Right lobe of liver (tissue), 6 donors: ENCODE measurements around the gene CAPN12. TPM values are rescaled to one million over a fixed set of nuclear protein-coding genes. Genes with fewer than 3 reads are reported as not detected.
A peak's percentile ranks its signal among the peaks of the same experiment; 100 is the strongest.

ENCODE experiments used
- ATAC-seq, 4 donors: fragments of 200-7000 bp; cut with Tn5 transposase; one replicate each; pipeline ENCODE4 v1.9.1; 2020; ENCODE audit warnings: mild to moderate bottlenecking in 4 of 4, moderate library complexity in 4 of 4
- DNase-seq, 3 donors: peaks; one replicate each; pipeline ENCODE4 v3.0.0-alpha.2; 2020
- H3K27ac ChIP-seq, 3 donors: fragments of 200-600 bp; one replicate each; pipeline ENCODE4 v1.8.0; 2022
- H3K27me3 ChIP-seq, 2 donors: fragments of 200-600 bp; one replicate each; pipeline ENCODE4 v1.8.0; 2022
- H3K36me3 ChIP-seq, 4 donors: fragments of 200-600 bp; sonication (generic) in 1 of 4; one replicate each; pipeline versions ENCODE4 v1.5.1 to v1.8.0; 2017 to 2022; ENCODE audit warnings: control low read depth in 1 of 4
- H3K4me1 ChIP-seq, 4 donors: fragments of 200-600 bp; sonication (generic) in 1 of 4; one replicate each; pipeline versions ENCODE4 v1.5.1 to v1.8.0; 2017 to 2022; ENCODE audit warnings: control low read depth in 1 of 4
- H3K4me3 ChIP-seq, 3 donors: fragments of 200-600 bp; one replicate each; pipeline ENCODE4 v1.8.0; 2022
- H3K9me3 ChIP-seq, 4 donors: fragments of 200-600 bp; sonication (generic) in 1 of 4; one replicate each; pipeline versions ENCODE4 v1.5.1 to v1.8.0; 2017 to 2022; ENCODE audit warnings: control low read depth in 1 of 4
- POLR2A ChIP-seq: fragments of 450-650 bp; IDR thresholded peaks from one replicate; pipeline ENCODE4 v1.6.1; 2017; ENCODE audit warnings: antibody characterized with exemption, mild to moderate bottlenecking
- WGBS: methylation state at CpG from one replicate; pipeline ENCODE4 v1.1.6; 2018; ENCODE audit warnings: low coverage, low lambda C conversion rate; ENCODE audit not compliant: insufficient coverage; ENCODE audit errors: missing lambda C conversion rate; 5-methylcytosine and 5-hydroxymethylcytosine counted together
- intact Hi-C, 2 donors: fragments of 100-400 bp; cut with DNase I; formaldehyde crosslinking; loops; one replicate each; pipeline versions ENCODE4 v1.11.2 to v1.14.1; 2022
- total RNA-seq, 6 experiments: library from RNA; depleted of rRNA in 2 of 6; stranded (reverse); fragments of >200 nt in 2 of 6; fragmentation: NEBNext Ultra II Directional in 3 of 6; extraction: Animal tissue kit (Norgen Biotek cat#: 25700) in 3 of 6; gene quantifications; one replicate each; pipeline versions ENCODE4 v1.1.0 to v1.2.4, GENCODE V29; 2016 to 2023
- TF ChIP-seq, protein P1 (sequence below), 4 donors: fragments of 200-600 bp in 3 of 4; fragments of 450-650 bp in 1 of 4; IDR thresholded peaks; one replicate each; pipeline versions ENCODE4 v1.5.1 to v1.8.0; 2016 to 2022; ENCODE audit warnings: antibody characterized with exemption in 4 of 4, mild to moderate bottlenecking in 2 of 4
- donor health status: DM: no; HTN: yes; CAD: no.
- donor health status: DM: no; HTN: no; CAD: no.
- donor health status: DM: no; HTN: no; CAD: no.
- donor health status: DM: no; HTN: yes; CAD: no.
- donor health status: DM: no; HTN: yes; CAD: no.

The CAPN12 gene
- total RNA-seq, 6 experiments from 2014 or later = 2.2 to 45.3 (median 16.3) TPM

DNA sequence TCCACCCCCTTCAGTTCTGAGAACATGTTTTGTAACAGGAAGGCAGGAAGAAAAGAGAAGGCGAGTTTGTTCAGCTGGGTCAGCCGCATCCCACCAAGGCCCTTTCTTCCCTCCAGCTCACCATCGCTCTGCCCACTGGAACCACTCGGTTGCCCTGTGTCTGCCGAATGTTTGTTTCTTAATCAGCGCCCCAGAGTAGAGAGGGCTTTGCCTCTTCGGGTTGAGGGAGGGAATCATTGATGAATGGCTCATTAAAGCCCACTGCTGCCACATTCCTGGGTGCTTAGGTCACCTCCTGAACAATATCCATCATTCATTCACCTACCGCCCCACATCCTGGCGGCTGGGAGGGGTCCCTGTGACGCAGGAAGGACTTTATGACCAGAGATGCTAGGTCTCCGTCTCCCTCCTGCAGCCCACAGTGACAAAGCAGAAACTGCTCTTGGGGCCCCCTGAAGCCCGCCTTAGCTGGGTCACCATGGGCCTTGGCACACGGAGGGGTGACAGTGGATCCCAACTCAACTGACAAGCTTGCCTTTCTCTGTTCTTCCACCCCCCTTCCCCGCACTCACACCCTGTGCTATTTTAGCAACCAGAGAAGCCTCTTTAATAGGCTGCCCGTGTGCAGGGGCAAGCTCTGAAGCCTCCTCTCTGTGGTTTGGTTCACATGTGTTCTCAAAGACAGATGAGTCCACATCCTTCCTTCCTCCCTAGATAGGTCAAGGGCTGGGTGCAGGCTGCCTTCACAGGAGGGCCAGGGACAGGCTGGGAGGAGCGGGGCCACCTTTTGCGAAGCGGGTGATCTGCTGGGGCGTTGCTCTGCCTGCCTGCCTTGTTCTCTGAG lies 50.7 kb downstream of the CAPN12 start:
- H3K27ac ChIP-seq = peak overlapping the region; percentile 23 to 67 (median 57)
- no peaks in the 10 kb centered on the region for H3K36me3 ChIP-seq
- H3K4me1 ChIP-seq = peaks cover 0 to 59% (median 29%) of the 10 kb centered on the region in 4 donors
- peak; percentile 16 to 51 (median 43) for ATAC-seq
- DNase-seq = peak in 1 of 3 donors; percentile 60
- intact Hi-C loops = loop anchor here in 1 of 2 donors (10.0 kb wide), 1 partner anchor 49 kb away; the partner anchor contains the start of gene ACTN4
- H3K4me3 ChIP-seq = no peak overlapping the region
- TF ChIP-seq POLR2A = no peak
- TF ChIP-seq, protein P1, sequence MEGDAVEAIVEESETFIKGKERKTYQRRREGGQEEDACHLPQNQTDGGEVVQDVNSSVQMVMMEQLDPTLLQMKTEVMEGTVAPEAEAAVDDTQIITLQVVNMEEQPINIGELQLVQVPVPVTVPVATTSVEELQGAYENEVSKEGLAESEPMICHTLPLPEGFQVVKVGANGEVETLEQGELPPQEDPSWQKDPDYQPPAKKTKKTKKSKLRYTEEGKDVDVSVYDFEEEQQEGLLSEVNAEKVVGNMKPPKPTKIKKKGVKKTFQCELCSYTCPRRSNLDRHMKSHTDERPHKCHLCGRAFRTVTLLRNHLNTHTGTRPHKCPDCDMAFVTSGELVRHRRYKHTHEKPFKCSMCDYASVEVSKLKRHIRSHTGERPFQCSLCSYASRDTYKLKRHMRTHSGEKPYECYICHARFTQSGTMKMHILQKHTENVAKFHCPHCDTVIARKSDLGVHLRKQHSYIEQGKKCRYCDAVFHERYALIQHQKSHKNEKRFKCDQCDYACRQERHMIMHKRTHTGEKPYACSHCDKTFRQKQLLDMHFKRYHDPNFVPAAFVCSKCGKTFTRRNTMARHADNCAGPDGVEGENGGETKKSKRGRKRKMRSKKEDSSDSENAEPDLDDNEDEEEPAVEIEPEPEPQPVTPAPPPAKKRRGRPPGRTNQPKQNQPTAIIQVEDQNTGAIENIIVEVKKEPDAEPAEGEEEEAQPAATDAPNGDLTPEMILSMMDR (IDR thresholded peaks at IDR 0.05) = no peak
- 39% methylated on average over 14 of the region's 19 CpGs for WGBS
- no peaks in the 10 kb centered on the region for H3K27me3 ChIP-seq
- H3K9me3 ChIP-seq = no peaks in the 10 kb centered on the region

DNA sequence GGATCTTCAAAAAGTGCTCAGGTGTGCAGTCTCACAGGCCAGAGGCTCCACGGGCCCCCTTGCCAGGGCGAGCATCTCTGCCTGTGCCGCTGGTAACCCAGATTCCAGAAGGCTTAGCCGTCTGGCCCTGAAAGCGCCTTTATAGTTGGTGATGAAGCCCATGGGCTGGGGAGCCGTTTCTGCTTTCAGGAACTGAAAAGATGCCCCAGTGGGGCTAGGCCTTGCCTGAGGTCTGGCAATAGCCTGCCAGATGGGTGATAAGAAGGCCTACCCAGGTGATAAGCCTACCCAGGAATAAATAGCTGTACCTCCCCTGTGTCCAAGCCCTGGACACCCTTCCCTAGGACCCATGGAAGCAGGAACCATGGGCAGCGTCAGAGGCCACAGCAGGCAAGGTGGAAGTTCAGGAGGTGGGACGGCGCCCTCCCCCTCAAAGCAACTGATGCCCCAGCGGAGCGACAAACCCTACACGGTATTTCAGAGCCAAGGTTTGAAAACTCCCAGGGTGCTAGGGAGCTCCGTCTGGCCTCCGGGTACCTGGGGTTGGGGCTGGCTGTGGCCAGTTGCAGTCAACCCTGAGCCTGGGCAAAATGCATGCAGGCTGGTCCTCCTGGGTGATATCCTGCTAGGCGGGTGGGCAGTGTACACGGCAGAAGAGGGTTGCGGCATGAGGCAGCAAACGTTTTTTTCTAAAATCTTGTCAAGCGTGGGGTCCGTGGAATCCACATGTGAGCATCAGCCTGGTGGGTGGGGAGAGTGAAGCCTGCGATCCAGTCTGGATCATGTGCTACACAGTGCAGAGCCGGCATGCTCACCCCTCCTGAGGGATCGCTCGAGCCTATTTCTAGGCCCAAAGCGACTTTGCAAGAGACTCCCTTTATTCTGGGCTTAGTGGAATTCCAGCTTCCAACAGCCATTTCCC lies 51.6 kb downstream of the CAPN12 start:
- Histone ChIP-seq H3K27ac (peak overlapping the region; percentile 23 to 67 (median 57)), H3K4me1 (peaks cover 0 to 60% (median 25%) of the 10 kb centered on the region in 4 donors), H3K9me3 (no peaks in the 10 kb centered on the region), H3K27me3 (no peaks in the 10 kb centered on the region), H3K36me3 (no peaks in the 10 kb centered on the region), H3K4me3 (no peak overlapping the region)
- no peak for DNase-seq
- ATAC-seq = no peak
- TF ChIP-seq POLR2A = no peak
- TF ChIP-seq, protein P1 (IDR thresholded peaks at IDR 0.05) = no peak
- 62% methylated on average over 9 of the region's 25 CpGs for WGBS
- intact Hi-C loops = loop anchor here in 1 of 2 donors (10.0 kb wide), 1 partner anchor 48 kb away; the partner anchor contains the start of gene ACTN4

DNA sequence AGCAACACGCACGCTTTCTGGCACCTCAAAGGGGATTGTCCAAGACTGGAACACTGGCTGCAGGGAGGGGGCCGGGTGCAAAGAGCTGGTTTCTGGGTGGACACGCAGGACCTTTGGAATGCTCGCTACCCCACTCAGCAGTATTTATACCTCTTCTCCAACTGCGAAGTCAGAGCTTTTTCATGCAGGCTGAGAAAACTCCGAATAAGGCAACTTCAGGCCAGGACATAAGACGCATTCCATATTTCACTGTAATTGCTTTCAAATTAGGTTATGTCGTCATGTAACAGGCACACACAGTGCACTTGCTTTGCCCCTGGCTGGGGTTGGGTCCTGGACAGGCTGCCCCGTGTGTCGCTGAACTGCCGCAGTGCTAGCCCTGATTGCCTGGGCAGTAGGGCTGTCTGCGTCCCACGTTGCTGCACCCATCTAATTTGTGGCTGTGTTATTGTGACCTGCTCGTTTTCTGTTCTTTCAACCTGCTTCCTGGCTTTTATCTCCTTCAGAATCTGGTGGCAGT lies 52.3 kb downstream of the CAPN12 start:
- Histone ChIP-seq H3K27ac (peak overlapping the region; percentile 23 to 67 (median 57)), H3K4me3 (no peak overlapping the region), H3K36me3 (no peaks in the 10 kb centered on the region), H3K4me1 (peaks cover 0 to 54% (median 22%) of the 10 kb centered on the region in 4 donors), H3K27me3 (no peaks in the 10 kb centered on the region), H3K9me3 (no peaks in the 10 kb centered on the region)
- DNase-seq = no peak
- TF ChIP-seq, protein P1 (IDR thresholded peaks at IDR 0.05) = no peak
- ATAC-seq = peak; percentile 22 to 32 (median 28)
- WGBS = 65% methylated on average over 12 of the region's 15 CpGs
- intact Hi-C loops = loop anchor here in 1 of 2 donors (10.0 kb wide), 1 partner anchor 47 kb away; the partner anchor contains the start of gene ACTN4

DNA sequence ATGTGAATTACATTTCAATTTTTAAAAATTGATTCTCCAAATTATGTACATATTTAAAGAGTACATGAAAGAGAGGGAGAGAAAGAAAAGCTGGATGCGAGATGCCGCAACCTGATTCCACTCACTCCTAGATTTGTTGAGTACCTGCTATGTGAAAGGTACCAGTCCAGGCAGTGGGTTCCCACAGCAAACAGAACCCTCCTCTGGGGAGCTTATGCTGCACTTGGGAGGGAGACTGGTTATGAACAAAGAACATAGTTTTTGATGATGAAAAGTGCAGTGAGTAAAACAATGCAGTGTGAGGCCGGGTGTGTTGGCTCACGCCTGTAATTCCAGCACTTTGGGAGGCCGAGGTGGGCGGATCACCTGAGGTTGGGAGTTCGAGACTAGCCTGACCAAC lies 53.4 kb downstream of the CAPN12 start:
- no peak overlapping the region for H3K4me3 ChIP-seq
- 88% methylated on average over 7 of the region's 7 CpGs for WGBS
- no peaks in the 10 kb centered on the region for H3K9me3 ChIP-seq
- no peaks in the 10 kb centered on the region for H3K36me3 ChIP-seq
- intact Hi-C loops = loop anchor here in 1 of 2 donors (10.0 kb wide), 1 partner anchor 46 kb away; the partner anchor contains the start of gene ACTN4
- H3K27ac ChIP-seq = peak overlapping the region in 1 of 3 donors; percentile 67
- H3K4me1 ChIP-seq = peaks cover 0 to 57% (median 21%) of the 10 kb centered on the region in 4 donors
- ATAC-seq = no peak
- no peaks in the 10 kb centered on the region for H3K27me3 ChIP-seq
- TF ChIP-seq POLR2A = no peak
- TF ChIP-seq, protein P1 (IDR thresholded peaks at IDR 0.05) = no peak
- DNase-seq = no peak
